ACC112 (cell line): ENCODE results near the gene HMGXB3.
"Not testable (repeated sequence)": the region's sequence is repeated elsewhere in the genome, so short reads cannot be mapped to it uniquely, and the experiment has no call there.

Experiments
- H2AFZ ChIP-seq: fragments of 200-600 bp; sonication (generic); one replicate; pipeline ENCODE4 v1.6.0; 2017; ENCODE audit warnings: antibody characterized with exemption, low read length; ENCODE audit not compliant: unreplicated experiment
- H3K27ac ChIP-seq: fragments of 200-600 bp; sonication (generic); 2 replicates; pipeline ENCODE4 v1.5.1; 2014; ENCODE audit warnings: low read depth, mild to moderate bottlenecking, antibody characterized with exemption, low read length, moderate library complexity
- H3K27me3 ChIP-seq: fragments of 200-600 bp; sonication (generic); 2 replicates; pipeline ENCODE4 v1.6.1; 2014; ENCODE audit warnings: mild to moderate bottlenecking, antibody characterized with exemption, low read length, moderate library complexity, mixed read lengths; ENCODE audit not compliant: insufficient read depth
- H3K36me3 ChIP-seq: fragments of 200-600 bp; sonication (generic); 2 replicates; pipeline ENCODE4 v1.6.1; 2016; ENCODE audit warnings: mild to moderate bottlenecking, antibody characterized with exemption, low read length, moderate library complexity, mixed read lengths; ENCODE audit not compliant: insufficient read depth
- H3K4me1 ChIP-seq: fragments of 200-600 bp; sonication (generic); one replicate; pipeline ENCODE4 v1.6.1; 2016; ENCODE audit warnings: low read length, mixed read lengths; ENCODE audit not compliant: insufficient read depth, unreplicated experiment, control insufficient read depth
- H3K4me3 ChIP-seq: fragments of 200-600 bp; sonication (generic); 2 replicates; pipeline ENCODE4 v1.5.1; 2014; ENCODE audit warnings: mild to moderate bottlenecking, low read depth, low read length
- H3K79me2 ChIP-seq: fragments of 200-600 bp; sonication (generic); one replicate; pipeline ENCODE4 v1.6.0; 2016; ENCODE audit warnings: low read length; ENCODE audit not compliant: control insufficient read depth, unreplicated experiment, insufficient read depth

HMGXB3 gene

GRCh38 chr5:150022158-150022531, 21.6 kb downstream of the HMGXB3 start:
- H3K36me3 ChIP-seq: peaks cover 60% of the 10 kb centered on the region
- H3K4me1 ChIP-seq: peaks cover 38% of the 10 kb centered on the region
- no peak overlapping the region for H2AFZ ChIP-seq
- H3K79me2 ChIP-seq: peaks cover 11% of the 10 kb centered on the region
- H3K27me3 ChIP-seq: no peaks in the 10 kb centered on the region
- peak overlapping the region; percentile 30 for H3K4me3 ChIP-seq
- peak overlapping the region; percentile 70 for H3K27ac ChIP-seq

- peaks cover 11% of the 10 kb centered on the region for H3K79me2 ChIP-seq
- peak overlapping the region; percentile 70 for H3K27ac ChIP-seq
- peak overlapping the region; percentile 11; the same call in 1 of the 2 replicates for H3K4me3 ChIP-seq
- peaks cover 34% of the 10 kb centered on the region for H3K4me1 ChIP-seq
- H2AFZ ChIP-seq: no peak overlapping the region
- H3K36me3 ChIP-seq: peaks cover 59% of the 10 kb centered on the region
- H3K27me3 ChIP-seq: no peaks in the 10 kb centered on the region
These were observed 22.1 kb downstream of the HMGXB3 start for GRCh38 chr5:150022681-150023080.

GRCh38 chr5:150023136-150023535, 22.6 kb downstream of the HMGXB3 start:
- Histone ChIP-seq H3K27ac (0 out of 2 replicates have a peak overlapping the region, but pooled peaks have one; percentile 70), H3K79me2 (peaks cover 10% of the 10 kb centered on the region), H2AFZ (no peak overlapping the region), H3K27me3 (no peaks in the 10 kb centered on the region), H3K4me3 (no peak overlapping the region), H3K36me3 (peaks cover 62% of the 10 kb centered on the region), H3K4me1 (peaks cover 34% of the 10 kb centered on the region)

GRCh38 chr5:150024346-150024984, 23.9 kb downstream of the HMGXB3 start:
- Histone ChIP-seq H2AFZ (no peak overlapping the region), H3K4me3 (no peak overlapping the region), H3K27me3 (no peaks in the 10 kb centered on the region), H3K4me1 (peaks cover 34% of the 10 kb centered on the region), H3K36me3 (peaks cover 56% of the 10 kb centered on the region), H3K27ac (no peak overlapping the region), H3K79me2 (peaks cover 5% of the 10 kb centered on the region)

GRCh38 chr5:150026682-150027172, 26.2 kb downstream of the HMGXB3 start:
- Histone ChIP-seq H3K27me3 (no peaks in the 10 kb centered on the region), H3K36me3 (peaks cover 57% of the 10 kb centered on the region), H3K27ac (no peak overlapping the region), H3K4me3 (no peak overlapping the region), H3K79me2 (peaks cover 5% of the 10 kb centered on the region), H3K4me1 (peaks cover 15% of the 10 kb centered on the region), H2AFZ (no peak overlapping the region)

- not testable (repeated sequence) for H3K4me3 ChIP-seq, H3K27me3 ChIP-seq, H3K27ac ChIP-seq, H3K79me2 ChIP-seq, H3K4me1 ChIP-seq, H2AFZ ChIP-seq
- peaks cover 67% of the 10 kb centered on the region for H3K36me3 ChIP-seq
These were observed 27.5 kb downstream of the HMGXB3 start for GRCh38 chr5:150028047-150028446.

- Histone ChIP-seq H3K27ac (no peak overlapping the region), H3K27me3 (no peaks in the 10 kb centered on the region), H3K36me3 (peaks cover 68% of the 10 kb centered on the region), H3K79me2 (peaks cover 9% of the 10 kb centered on the region), H3K4me3 (no peak overlapping the region), H3K4me1 (peaks cover 35% of the 10 kb centered on the region), H2AFZ (no peak overlapping the region)
These were observed 32.8 kb downstream of the HMGXB3 start for GRCh38 chr5:150033334-150033733.

GRCh38 chr5:150034662-150035061, 34.1 kb downstream of the HMGXB3 start:
- peak overlapping the region; percentile 32 for H3K27ac ChIP-seq
- peaks cover 35% of the 10 kb centered on the region for H3K4me1 ChIP-seq
- peaks cover 71% of the 10 kb centered on the region for H3K36me3 ChIP-seq

GRCh38 chr5:150035139-150035895, 34.8 kb downstream of the HMGXB3 start:
- Histone ChIP-seq H3K27ac (peak overlapping the region; percentile 56), H2AFZ (no peak overlapping the region), H3K4me3 (no peak overlapping the region), H3K4me1 (peaks cover 35% of the 10 kb centered on the region), H3K27me3 (no peaks in the 10 kb centered on the region), H3K79me2 (peaks cover 22% of the 10 kb centered on the region), H3K36me3 (peaks cover 72% of the 10 kb centered on the region)

More at GRCh38 chr5:150034662-150035061, 34.1 kb downstream of the HMGXB3 start:
- Histone ChIP-seq H3K27me3 (no peaks in the 10 kb centered on the region), H3K79me2 (peaks cover 19% of the 10 kb centered on the region), H3K4me3 (no peak overlapping the region), H2AFZ (no peak overlapping the region)

- H3K27me3 ChIP-seq: no peaks in the 10 kb centered on the region
- H3K27ac ChIP-seq: peak overlapping the region; percentile 72
- peaks cover 35% of the 10 kb centered on the region for H3K4me1 ChIP-seq
- peaks cover 24% of the 10 kb centered on the region for H3K79me2 ChIP-seq
- H3K4me3 ChIP-seq: no peak overlapping the region
- H2AFZ ChIP-seq: no peak overlapping the region
- H3K36me3 ChIP-seq: peaks cover 77% of the 10 kb centered on the region
These were observed 36.0 kb downstream of the HMGXB3 start for GRCh38 chr5:150036513-150036912.

- H3K36me3 ChIP-seq: peaks cover 72% of the 10 kb centered on the region
These were observed 38.0 kb downstream of the HMGXB3 start for GRCh38 chr5:150038547-150038946.

More at GRCh38 chr5:150038547-150038946, 38.0 kb downstream of the HMGXB3 start:
- peaks cover 45% of the 10 kb centered on the region for H3K4me1 ChIP-seq
- H3K27me3 ChIP-seq: no peaks in the 10 kb centered on the region
- H2AFZ ChIP-seq: no peak overlapping the region
- H3K79me2 ChIP-seq: peaks cover 27% of the 10 kb centered on the region
- H3K4me3 ChIP-seq: no peak overlapping the region
- H3K27ac ChIP-seq: no peak overlapping the region
